MV-4-11 (cell line): Measurements from ENCODE around the gene GRAMD4.

Experiments
- DNase-seq: peaks from one replicate; lab custom pipeline; 2025; lab: John Stamatoyannopoulos, UW

Gene GRAMD4

GRCh38 chr22:46723882-46724281 is 103.7 kb downstream of the GRAMD4 start:
- DNase-seq = no peak

DNA sequence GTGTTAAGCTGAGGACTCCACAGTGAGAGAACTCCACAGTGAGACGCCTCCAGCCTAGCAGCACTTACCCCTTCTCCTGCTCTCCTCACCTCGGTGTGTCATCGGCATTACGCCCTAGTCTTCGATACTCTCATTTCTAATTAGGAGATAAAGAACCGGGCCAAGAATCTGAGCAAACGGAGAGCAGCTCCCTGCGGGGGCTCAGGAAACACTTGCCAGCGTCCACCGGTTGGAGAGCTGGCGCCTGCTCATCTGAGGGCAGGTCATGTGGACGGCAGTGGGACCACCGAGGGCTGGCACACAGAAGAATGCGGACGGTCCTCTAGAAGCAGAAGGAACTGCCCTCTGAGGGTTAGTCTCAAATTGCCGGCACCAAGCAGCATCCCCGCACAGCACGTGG is 104.9 kb downstream of the GRAMD4 start:
- DNase-seq = no peak

- no peak for DNase-seq
These were observed 106.1 kb downstream of the GRAMD4 start for GRCh38 chr22:46726066-46726985.

DNA sequence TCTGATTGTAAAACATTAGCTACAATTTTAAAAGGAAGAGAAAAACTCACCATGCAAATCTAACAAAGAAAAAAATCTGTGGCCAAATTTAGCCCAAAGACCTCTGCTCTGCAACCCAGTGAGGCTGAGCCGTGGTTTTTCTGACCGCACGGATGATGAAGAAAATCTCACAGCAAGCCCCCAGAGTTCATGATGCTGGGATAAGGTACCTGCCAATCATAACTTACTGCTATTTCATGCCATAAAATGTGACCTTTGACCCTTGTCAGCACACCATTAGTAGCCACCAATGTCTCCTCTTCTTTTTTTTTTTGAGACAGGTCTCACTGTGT is 106.8 kb downstream of the GRAMD4 start:
- DNase-seq = no peak

- DNase-seq = no peak
These were observed 107.7 kb downstream of the GRAMD4 start for GRCh38 chr22:46727813-46728364.

GRCh38 chr22:46728470-46728869 is 108.3 kb downstream of the GRAMD4 start:
- no peak for DNase-seq
